Left hindlimb (tissue), 1 donor: ENCODE data around the gene PLEKHM3.

Experiments used
- DNase-seq: peaks from one replicate; pipeline ENCODE4 v3.0.0-alpha.2; 2018

Gene PLEKHM3

DNA sequence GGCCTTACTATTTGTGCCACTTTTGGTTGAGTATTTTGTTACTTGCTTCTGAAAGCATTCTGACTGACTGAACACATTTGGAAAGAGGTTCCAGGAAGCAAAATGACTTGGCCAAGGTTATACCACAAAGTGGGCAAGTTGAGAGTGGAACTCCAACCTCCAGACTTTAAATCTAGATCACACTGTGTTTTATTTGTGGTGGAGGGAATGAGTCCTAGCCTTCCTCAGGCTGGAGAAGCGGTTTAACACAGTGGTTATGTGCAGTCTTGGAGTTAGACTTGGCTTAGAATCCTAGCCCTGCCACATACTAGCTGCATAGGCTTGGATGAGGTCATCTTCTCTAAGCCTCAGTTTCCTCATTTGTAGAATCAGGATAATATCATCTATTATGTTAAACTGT lies 33.4 kb downstream of the PLEKHM3 start:
- no peak for DNase-seq

DNA sequence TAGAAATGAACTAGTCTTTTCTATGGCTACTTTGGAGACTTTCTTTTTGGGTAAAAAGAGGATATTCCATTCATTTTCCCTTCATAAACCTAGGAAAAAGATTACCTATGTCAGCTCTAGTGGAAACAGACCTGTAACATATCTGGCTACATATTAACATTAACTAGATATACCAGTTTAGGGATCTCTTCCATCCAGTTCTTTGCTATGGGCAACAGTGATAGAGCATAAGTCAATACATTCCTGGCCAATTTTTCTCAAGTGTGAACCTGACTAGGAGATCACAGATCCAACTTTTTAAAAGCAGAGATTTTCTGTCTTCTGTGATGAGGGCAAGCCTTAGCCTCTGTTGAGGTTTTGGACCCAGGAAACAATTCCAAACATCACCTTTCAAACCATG lies 34.5 kb downstream of the PLEKHM3 start:
- no peak for DNase-seq

DNA sequence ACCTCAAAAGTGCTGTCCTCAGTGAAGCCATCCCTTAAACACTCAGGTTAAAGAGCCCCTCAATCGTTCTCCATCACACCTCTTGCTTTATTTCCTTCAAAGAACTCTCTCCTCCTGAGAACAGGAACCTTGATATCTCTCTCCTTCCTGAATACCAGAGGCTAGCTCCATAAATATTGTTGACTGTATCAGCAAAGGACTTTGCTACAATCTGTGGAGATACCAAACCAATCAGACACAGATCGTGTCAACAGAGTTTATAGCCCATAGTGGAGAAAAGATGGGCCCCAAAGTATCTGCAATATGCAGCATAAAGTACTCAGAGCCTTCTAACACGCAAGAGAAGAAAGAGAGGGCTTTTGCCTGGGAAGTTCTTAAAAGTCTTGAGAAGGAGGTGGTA lies 36.4 kb downstream of the PLEKHM3 start:
- DNase-seq = no peak

DNA sequence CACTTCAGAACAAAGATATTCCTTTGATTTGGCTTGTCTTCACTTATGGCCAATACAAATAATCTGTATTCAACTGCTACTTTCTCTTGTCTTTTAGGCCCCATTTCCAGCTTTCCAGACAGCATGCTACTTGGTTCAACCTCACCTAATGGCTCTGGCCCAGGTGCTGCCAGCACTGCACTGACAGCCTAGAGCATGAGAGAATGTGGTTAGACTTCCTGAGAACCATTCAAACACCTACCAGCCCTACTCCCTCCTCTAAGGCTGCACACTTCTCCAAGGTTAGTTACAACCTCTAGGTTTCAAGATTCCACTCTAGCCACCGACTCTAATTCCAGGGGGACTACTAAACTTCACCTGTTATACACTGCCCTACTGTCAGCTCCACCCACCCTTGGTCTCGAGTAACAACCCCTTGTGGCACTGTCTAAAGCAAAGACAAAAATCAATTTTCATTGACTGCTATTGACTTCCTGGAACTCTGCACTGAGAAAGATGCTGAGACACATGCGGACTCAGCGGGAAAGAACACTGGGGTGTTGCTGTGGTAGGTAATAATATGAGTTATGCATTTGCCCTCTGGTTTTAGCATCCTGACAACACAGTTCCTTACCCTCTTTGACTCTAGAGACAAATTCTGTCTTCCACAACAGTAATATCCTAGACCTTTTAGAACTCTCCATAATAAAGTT lies 38.2 kb downstream of the PLEKHM3 start:
- DNase-seq = no peak

DNA sequence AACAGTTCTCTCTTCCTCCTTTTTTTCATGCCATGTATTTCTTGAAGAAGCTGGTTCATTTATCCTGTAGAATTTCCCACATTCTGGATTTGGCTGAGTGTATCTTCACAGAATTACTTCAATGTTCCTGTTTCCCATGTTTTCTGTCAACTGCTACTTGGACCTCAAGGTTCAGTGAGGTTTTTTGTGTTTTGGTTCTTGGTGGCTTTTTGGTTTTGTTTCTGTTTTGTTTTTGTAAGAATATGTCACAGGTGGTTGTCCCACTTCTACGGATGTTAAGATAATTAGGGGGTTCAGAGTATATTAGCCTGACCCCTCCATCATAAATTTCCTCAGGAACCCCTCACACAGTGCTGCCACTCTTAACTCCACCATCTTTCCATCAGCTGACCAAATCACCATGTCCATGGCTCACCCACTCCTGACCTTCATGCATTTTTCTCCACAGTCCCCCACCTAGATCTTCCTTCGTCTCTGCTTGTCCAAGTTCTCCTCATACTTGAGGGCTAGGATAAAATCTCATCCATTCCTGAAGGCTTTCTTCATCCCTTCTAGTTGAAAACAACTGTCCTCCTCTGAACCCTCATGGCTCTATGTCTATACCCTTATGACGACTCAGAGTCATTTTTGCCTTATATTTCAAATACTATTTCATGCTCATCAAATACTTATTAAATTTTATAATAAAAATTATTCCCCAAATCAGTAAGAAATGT lies 40.4 kb downstream of the PLEKHM3 start:
- no peak for DNase-seq

- no peak for DNase-seq
These were observed 41.7 kb downstream of the PLEKHM3 start for GRCh38 chr2:207983641-207984042.

GRCh38 chr2:207978177-207978948 lies 47.0 kb downstream of the PLEKHM3 start:
- DNase-seq = no peak

DNA sequence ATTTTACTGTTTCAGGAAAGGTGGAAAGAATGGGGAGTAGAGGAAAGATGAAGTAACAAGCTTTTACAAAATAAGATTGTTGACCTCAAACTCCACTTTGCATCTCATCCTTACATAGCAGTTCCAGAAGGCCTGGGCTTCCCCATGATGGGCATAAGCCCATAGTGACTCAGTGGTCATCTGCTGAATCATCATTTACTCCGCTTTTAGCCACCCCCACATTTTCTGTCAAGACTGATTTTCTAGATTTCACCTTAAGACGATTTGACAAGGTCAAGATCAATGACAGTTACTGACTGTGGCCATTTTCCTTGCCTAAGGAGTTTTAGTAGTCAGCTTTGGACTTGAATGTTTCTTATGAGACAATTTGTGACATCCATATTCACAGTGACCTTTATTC lies 49.4 kb downstream of the PLEKHM3 start:
- DNase-seq = no peak

DNA sequence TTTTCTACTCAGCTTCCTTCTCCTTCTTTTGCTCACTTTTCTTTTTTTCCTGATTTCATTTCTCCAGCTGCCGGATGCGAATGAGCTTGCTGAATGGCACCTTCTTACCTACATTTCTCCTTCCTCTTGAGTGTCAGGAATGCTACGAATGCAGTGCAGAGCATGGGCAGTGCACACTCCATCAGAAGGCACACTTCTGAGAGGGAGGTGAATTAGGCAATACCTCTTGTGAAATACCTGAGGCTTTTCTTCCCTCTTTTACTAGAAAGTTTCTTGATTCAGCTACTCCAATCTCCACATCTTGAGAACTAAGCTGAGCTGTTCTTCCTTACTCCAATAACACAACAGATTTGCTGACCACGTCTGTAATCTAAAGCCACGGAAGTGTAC lies 51.1 kb downstream of the PLEKHM3 start:
- DNase-seq = no peak

DNA sequence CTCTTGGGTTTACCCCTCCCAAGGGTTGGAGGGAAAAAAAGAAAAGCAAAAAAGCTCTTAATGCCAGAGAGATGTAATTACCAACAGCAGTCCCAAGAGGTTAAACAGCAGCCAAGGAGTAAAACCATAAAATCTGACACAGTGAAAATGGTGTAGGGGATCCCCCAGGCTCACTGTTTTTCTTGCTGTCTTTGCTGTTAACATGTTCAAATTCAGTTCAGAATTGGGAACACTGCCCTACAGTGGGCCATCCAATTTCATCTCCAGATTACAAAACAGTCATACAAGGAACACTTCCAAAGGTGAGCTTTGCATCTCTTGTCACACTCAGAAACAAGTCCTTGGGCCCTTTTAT lies 54.5 kb downstream of the PLEKHM3 start:
- no peak for DNase-seq

- no peak for DNase-seq
These were observed 55.0 kb downstream of the PLEKHM3 start for GRCh38 chr2:207970147-207970825.

GRCh38 chr2:207969249-207969648 lies 56.1 kb downstream of the PLEKHM3 start:
- no peak for DNase-seq

GRCh38 chr2:207967121-207967520 lies 58.2 kb downstream of the PLEKHM3 start:
- DNase-seq = no peak

GRCh38 chr2:207960911-207961310 lies 64.4 kb downstream of the PLEKHM3 start:
- no peak for DNase-seq

GRCh38 chr2:207960090-207960489 lies 65.2 kb downstream of the PLEKHM3 start:
- no peak for DNase-seq

DNA sequence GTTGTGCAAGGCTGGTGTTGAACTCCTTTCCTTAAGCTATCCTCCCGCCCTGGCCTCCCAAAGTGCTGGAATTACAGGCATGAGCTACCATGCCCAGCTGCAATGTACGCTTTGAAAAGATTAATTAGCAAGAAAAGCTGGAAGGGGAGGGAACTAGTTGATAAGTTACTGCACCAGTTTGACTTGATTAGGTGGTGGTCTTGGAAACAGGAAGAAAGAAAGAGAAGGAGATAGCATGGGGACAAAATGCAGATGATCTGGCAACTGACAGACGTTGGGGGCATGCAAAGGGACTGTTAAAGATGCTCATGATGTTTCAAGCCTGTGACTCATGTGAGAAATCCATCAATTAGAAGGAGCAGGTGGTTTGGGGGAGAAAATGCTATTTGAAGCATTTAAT lies 68.6 kb downstream of the PLEKHM3 start:
- no peak for DNase-seq

DNA sequence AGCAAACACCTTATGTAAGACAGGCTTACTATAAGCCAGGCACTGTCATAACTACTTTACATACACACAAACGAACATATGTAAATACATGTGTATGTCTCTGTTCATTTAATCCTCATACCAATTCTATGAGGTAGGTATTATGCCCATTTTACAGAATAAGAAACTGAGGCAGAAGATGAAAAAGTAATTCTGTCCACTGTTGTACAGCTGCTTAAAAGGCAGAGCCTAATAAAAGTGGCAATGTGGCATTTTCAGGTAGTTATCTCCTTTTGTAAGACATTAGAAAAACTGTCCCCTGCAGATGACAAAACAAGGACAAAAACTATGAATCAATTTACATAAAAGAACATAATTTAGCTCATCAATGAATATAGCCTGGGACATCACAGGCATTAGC lies 69.9 kb downstream of the PLEKHM3 start:
- no peak for DNase-seq

GRCh38 chr2:207953354-207953753 lies 72.0 kb downstream of the PLEKHM3 start:
- DNase-seq = no peak

DNA sequence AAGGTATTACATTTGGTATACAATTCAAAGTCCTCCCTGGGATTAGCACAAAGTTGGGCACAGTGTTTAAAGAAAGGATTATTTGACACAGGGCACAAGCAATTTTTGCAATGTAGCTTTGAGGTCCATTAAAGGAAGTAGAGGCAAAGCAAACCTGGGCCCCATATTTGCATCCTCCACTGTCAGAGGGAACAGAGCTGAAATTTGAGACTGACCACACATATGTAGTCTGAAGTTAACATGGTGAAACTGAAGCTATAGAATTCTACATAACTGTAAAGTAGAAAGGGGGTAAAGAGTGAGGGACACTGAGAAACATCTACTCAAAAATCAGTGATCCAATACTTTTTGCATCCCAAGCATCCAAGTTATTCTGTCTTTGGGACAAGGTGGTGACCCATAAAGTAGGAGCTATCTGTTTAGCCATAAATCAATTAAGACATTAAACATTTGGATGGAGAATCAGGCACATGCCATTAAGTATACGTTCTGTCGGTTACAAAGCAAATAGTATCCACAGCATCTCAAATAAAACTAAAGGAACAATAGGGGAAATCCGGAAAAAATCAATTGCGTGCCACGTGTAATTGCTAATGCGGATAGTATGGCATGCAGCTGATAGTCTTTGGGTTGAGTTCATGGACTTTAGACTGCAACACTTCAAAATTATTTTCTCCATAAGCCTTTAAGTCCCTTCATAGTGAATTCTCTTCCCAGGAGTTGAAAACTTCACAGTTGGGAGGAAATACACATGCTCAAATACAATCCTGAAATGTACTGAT lies 72.6 kb downstream of the PLEKHM3 start:
- DNase-seq = no peak

- DNase-seq = no peak
These were observed 73.4 kb downstream of the PLEKHM3 start for GRCh38 chr2:207951734-207952470.

DNA sequence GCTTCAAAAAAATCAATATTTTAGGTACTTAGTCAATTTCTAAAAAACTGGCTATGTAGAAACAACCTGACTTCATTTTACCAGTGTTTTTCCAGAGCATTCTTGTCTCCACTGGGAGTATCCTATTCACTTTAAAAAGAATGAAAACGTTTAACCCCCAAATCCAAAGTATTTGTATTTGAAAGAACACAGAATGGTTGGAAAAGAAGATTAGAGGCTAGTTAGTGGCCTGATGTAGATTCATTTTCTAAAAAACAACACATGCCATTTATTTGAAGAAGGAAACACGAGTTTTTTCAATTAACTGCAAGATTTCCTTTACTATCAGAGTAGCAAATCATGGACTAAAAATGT lies 74.6 kb downstream of the PLEKHM3 start:
- DNase-seq = no peak
